Measurements from ENCODE around the gene XPC.
"Not testable (repeated sequence)": the region's sequence is repeated elsewhere in the genome, so short reads cannot be mapped to it uniquely, and the experiment has no call there.

Gene XPC

GRCh38 chr3:14117468-14118399 lies 60.7 kb downstream of the XPC start:
- Histone ChIP-seq H4K20me1 (peaks cover 25% of the 10 kb centered on the region; the same call in 1 of the 2 replicates), H3K27ac (no peak overlapping the region), H3K27me3 (no peaks in the 10 kb centered on the region), H3K4me2 (no peak overlapping the region), H3K4me1 (peaks cover 3% of the 10 kb centered on the region; the same call in 1 of the 2 replicates), H3K9me3 (no peaks in the 10 kb centered on the region), H3K36me3 (peaks cover 93% of the 10 kb centered on the region), H3K9ac (no peak overlapping the region), H3K4me3 (no peak overlapping the region)
- no peak for TF ChIP-seq Cebpa-rat (IDR thresholded peaks at IDR 0.05)

DNA sequence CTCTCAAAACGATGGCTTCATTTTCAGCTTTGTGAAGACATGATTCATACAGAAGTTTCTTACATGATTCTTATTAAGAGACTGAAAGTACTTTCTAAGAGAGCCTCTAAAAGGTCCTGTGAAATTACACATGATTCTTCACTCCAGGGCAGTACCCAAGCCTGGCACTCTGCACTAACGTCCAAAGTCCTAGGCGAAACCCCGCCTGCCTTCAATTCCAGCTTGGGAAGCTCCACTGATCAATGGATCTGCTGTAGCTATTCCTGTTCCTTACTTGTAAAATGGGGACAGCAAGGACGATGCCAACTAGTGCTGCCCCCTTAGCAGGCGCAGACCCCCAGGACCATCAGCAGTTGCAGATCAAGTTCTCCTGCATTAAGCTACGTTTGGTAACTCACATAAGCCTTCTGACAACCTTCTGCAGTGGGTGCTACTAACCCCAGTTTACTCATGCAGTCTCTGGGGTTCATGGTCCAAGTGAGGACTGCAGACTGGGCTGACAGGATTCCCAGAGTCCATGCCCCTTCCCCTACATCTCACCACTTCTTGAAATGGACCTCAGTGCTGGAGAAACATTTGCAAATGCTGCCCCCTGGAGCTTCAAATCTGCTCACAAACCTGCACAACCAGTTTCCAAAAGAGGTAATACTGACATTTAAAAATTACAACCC lies 64.3 kb downstream of the XPC start:
- Histone ChIP-seq H4K20me1 (peaks cover 25% of the 10 kb centered on the region; the same call in 1 of the 2 replicates), H3K9me3 (no peaks in the 10 kb centered on the region), H3K27me3 (no peaks in the 10 kb centered on the region), H3K4me2 (no peak overlapping the region), H3K4me1 (no peaks in the 10 kb centered on the region), H3K4me3 (no peak overlapping the region), H3K27ac (no peak overlapping the region), H3K36me3 (peaks cover 83% of the 10 kb centered on the region), H3K9ac (0 out of 2 replicates have a peak overlapping the region, but pooled peaks have one; percentile 10)
- TF ChIP-seq Cebpa-rat (IDR thresholded peaks at IDR 0.05), result no peak

DNA sequence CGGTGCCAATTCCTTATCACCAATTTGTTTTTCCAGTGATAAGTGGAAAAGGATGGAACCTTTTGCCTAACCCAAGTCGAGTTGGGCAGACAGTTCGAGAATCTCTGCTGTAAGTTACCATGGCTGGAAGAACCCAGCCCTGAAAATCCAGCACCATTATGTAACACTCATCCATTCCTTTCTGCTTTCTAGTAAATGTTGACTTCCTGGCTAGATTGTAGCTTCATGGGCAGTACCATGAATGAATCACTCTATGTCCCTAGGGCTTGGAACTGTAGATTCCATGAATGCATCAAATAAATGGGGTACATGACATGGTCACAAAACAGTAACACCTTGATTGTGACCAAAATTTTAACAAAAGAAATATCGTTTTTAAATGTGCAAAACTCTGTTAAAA lies 67.7 kb downstream of the XPC start:
- Histone ChIP-seq H3K9ac (no peak overlapping the region), H3K4me2 (no peak overlapping the region), H3K36me3 (peaks cover 49% of the 10 kb centered on the region), H3K27ac (no peak overlapping the region), H4K20me1 (no peaks in the 10 kb centered on the region), H3K9me3 (no peaks in the 10 kb centered on the region), H3K4me1 (no peaks in the 10 kb centered on the region), H3K27me3 (no peaks in the 10 kb centered on the region), H3K4me3 (no peak overlapping the region)
- no peak for TF ChIP-seq Cebpa-rat (IDR thresholded peaks at IDR 0.05)

DNA sequence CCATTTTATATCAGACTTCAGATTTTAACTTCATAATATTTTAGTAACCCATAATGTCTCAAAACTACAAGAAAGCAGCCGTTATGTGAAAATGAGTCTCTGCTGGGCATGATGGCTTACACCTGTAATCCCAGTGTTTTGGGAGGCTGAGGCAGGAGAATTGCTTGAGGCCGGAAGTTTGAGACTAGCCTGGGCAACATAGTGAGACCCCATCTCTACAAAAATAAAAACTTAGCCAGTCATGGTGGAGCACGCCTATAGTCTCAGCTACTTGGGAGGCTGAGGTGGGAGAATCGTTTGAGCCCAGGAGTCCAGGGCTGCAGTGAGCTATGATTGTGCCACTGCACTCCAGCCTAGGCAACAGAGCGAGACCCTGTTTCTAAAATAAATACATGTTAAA lies 68.6 kb downstream of the XPC start:
- H3K9ac ChIP-seq, H4K20me1 ChIP-seq, H3K4me1 ChIP-seq, H3K9me3 ChIP-seq, H3K27me3 ChIP-seq, H3K4me2 ChIP-seq, H3K27ac ChIP-seq, H3K4me3 ChIP-seq: not testable (repeated sequence)
- peaks cover 41% of the 10 kb centered on the region for H3K36me3 ChIP-seq

- no peak overlapping the region for H3K27ac ChIP-seq
- H3K27me3 ChIP-seq, result no peaks in the 10 kb centered on the region
- H3K9ac ChIP-seq, result no peak overlapping the region
- no peaks in the 10 kb centered on the region for H3K4me1 ChIP-seq
- H3K4me2 ChIP-seq, result no peak overlapping the region
- H4K20me1 ChIP-seq, result no peaks in the 10 kb centered on the region
- H3K9me3 ChIP-seq, result peaks cover 7% of the 10 kb centered on the region
- no peaks in the 10 kb centered on the region for H3K36me3 ChIP-seq
- no peak overlapping the region for H3K4me3 ChIP-seq
- no peak for TF ChIP-seq Cebpa-rat (IDR thresholded peaks at IDR 0.05)
Observed at GRCh38 chr3:14097616-14098391, 80.6 kb downstream of the XPC start.

DNA sequence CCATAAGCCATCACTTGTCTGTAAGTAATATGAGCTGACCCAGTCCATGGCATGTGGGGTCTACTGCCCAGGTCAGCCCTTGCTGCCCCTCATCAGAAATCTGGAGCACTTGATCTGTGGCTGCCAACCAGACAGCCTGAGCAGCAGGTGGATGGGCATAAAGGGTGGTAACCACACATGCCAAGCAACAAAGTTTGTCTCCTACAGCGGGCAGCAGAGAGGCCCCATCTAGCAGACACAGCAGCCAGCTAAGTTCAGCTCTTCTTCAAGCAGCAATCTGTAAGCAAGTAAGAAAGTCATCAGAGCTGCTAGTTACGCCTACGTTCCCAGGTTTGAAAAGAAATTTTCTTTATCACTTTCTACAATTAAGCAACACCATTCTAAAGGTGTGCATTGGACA lies 81.7 kb downstream of the XPC start:
- no peaks in the 10 kb centered on the region for H4K20me1 ChIP-seq
- H3K4me2 ChIP-seq, result no peak overlapping the region
- H3K27ac ChIP-seq, result no peak overlapping the region
- H3K36me3 ChIP-seq, result no peaks in the 10 kb centered on the region
- H3K27me3 ChIP-seq, result no peaks in the 10 kb centered on the region
- no peaks in the 10 kb centered on the region for H3K4me1 ChIP-seq
- no peak overlapping the region for H3K4me3 ChIP-seq
- H3K9me3 ChIP-seq, result peaks cover 7% of the 10 kb centered on the region
- H3K9ac ChIP-seq, result no peak overlapping the region
- no peak for TF ChIP-seq Cebpa-rat (IDR thresholded peaks at IDR 0.05)

All from BLaER1 (cell line).